Activated naive CD8-positive, alpha-beta T cell (primary cell): Measurements from ENCODE around the gene C1orf122.

ENCODE experiments used
- H3K27ac Mint-ChIP-seq: one replicate; pipeline ENCODE4 v1.8.0; 2021; ENCODE audit warnings: mixed read lengths
- H3K27me3 Mint-ChIP-seq: one replicate; pipeline ENCODE4 v1.8.0; 2021; ENCODE audit warnings: mixed read lengths
- H3K36me3 Mint-ChIP-seq: one replicate; pipeline ENCODE4 v1.8.0; 2021; ENCODE audit warnings: mixed read lengths
- H3K4me1 Mint-ChIP-seq: one replicate; pipeline ENCODE4 v1.8.0; 2021; ENCODE audit warnings: low read depth, mixed read lengths
- H3K4me3 Mint-ChIP-seq: one replicate; pipeline ENCODE4 v1.8.0; 2021; ENCODE audit warnings: mild to moderate bottlenecking, mixed read lengths
- H3K9me3 Mint-ChIP-seq: one replicate; pipeline ENCODE4 v1.8.0; 2021; ENCODE audit warnings: low read depth, mixed read lengths

The C1orf122 gene

GRCh38 chr1:37817481-37817880, 9.9 kb downstream of the C1orf122 start:
- no peaks in the 10 kb centered on the region for H3K36me3 Mint-ChIP-seq

GRCh38 chr1:37821481-37821880, 13.9 kb downstream of the C1orf122 start:
- Mint-ChIP-seq H3K4me3 (no peak overlapping the region), H3K4me1 (peaks cover 16% of the 10 kb centered on the region), H3K27me3 (no peaks in the 10 kb centered on the region), H3K36me3 (peaks cover 5% of the 10 kb centered on the region), H3K9me3 (no peaks in the 10 kb centered on the region), H3K27ac (no peak overlapping the region)

More at GRCh38 chr1:37817481-37817880, 9.9 kb downstream of the C1orf122 start:
- no peaks in the 10 kb centered on the region for H3K4me1 Mint-ChIP-seq
- H3K9me3 Mint-ChIP-seq = no peaks in the 10 kb centered on the region
- H3K4me3 Mint-ChIP-seq = no peak overlapping the region
- no peak overlapping the region for H3K27ac Mint-ChIP-seq
- no peaks in the 10 kb centered on the region for H3K27me3 Mint-ChIP-seq

DNA sequence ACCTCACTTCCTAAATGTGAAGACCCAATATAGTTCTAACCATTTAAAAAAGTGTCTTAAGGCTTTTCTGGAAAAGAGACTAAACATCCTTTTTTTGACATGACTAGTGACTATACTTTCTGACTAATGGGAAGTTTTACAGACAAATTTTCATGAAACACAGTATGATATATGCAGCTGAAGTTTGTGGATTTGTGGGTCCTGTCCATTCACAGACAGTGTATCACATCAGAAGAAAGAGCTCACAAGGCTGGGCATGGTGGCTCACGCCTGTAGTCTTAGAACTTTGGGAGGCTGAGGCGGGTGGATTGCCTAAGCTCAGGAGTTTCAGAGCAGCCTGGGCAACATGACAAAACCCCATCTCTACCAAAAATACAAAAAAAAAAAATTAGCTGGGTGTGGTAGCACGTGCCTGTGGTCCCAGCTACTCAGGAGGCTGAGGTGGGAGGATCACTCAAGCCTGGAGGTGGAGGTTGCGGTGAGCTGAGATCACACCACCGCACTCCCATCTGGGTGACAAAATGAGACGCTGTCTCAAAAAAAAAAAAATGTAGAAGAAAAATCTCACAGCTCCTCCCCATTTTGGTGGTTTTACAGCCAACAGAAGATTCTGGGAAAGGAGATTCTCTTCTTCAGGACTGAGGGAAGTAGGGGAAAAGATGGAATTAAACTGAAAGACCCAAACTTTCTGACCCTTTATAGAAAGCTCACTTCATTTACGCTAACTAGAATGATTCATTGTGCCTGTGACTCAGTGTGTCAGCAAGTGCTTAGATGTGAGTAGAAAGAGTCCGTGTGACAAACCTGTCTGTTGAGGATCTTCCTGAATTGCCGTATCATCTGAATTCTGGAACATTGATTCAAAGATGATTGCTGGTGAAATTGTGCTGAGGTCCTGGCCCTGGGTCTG, 15.6 kb downstream of the C1orf122 start:
- Mint-ChIP-seq H3K27ac (peak overlapping the region; percentile 81), H3K4me3 (no peak overlapping the region), H3K4me1 (peaks cover 16% of the 10 kb centered on the region), H3K36me3 (peaks cover 6% of the 10 kb centered on the region), H3K27me3 (no peaks in the 10 kb centered on the region), H3K9me3 (no peaks in the 10 kb centered on the region)

- no peaks in the 10 kb centered on the region for H3K9me3 Mint-ChIP-seq
- H3K36me3 Mint-ChIP-seq = peaks cover 6% of the 10 kb centered on the region
- peaks cover 16% of the 10 kb centered on the region for H3K4me1 Mint-ChIP-seq
Measured at GRCh38 chr1:37824001-37824400, 16.4 kb downstream of the C1orf122 start.

GRCh38 chr1:37825506-37825905, 17.9 kb downstream of the C1orf122 start:
- peaks cover 16% of the 10 kb centered on the region for H3K4me1 Mint-ChIP-seq
- no peaks in the 10 kb centered on the region for H3K9me3 Mint-ChIP-seq
- peak overlapping the region; percentile 29 for H3K27ac Mint-ChIP-seq
- no peak overlapping the region for H3K4me3 Mint-ChIP-seq
- no peaks in the 10 kb centered on the region for H3K27me3 Mint-ChIP-seq
- peaks cover 6% of the 10 kb centered on the region for H3K36me3 Mint-ChIP-seq

More at GRCh38 chr1:37824001-37824400, 16.4 kb downstream of the C1orf122 start:
- no peak overlapping the region for H3K4me3 Mint-ChIP-seq
- H3K27me3 Mint-ChIP-seq = no peaks in the 10 kb centered on the region
- no peak overlapping the region for H3K27ac Mint-ChIP-seq

GRCh38 chr1:37828410-37829074, 21.0 kb downstream of the C1orf122 start:
- no peaks in the 10 kb centered on the region for H3K27me3 Mint-ChIP-seq
- H3K27ac Mint-ChIP-seq = no peak overlapping the region
- H3K36me3 Mint-ChIP-seq = peaks cover 9% of the 10 kb centered on the region
- H3K4me1 Mint-ChIP-seq = peaks cover 14% of the 10 kb centered on the region
- H3K9me3 Mint-ChIP-seq = no peaks in the 10 kb centered on the region
- H3K4me3 Mint-ChIP-seq = no peak overlapping the region

- H3K4me1 Mint-ChIP-seq = no peaks in the 10 kb centered on the region
- no peaks in the 10 kb centered on the region for H3K9me3 Mint-ChIP-seq
- no peak overlapping the region for H3K27ac Mint-ChIP-seq
- H3K4me3 Mint-ChIP-seq = no peak overlapping the region
- no peaks in the 10 kb centered on the region for H3K27me3 Mint-ChIP-seq
- H3K36me3 Mint-ChIP-seq = peaks cover 10% of the 10 kb centered on the region
Measured at GRCh38 chr1:37831109-37831508, 23.5 kb downstream of the C1orf122 start.

- Mint-ChIP-seq H3K36me3 (peaks cover 10% of the 10 kb centered on the region), H3K27ac (no peak overlapping the region), H3K27me3 (no peaks in the 10 kb centered on the region), H3K9me3 (no peaks in the 10 kb centered on the region), H3K4me3 (no peak overlapping the region), H3K4me1 (no peaks in the 10 kb centered on the region)
Measured at GRCh38 chr1:37831809-37832208, 24.2 kb downstream of the C1orf122 start.

DNA sequence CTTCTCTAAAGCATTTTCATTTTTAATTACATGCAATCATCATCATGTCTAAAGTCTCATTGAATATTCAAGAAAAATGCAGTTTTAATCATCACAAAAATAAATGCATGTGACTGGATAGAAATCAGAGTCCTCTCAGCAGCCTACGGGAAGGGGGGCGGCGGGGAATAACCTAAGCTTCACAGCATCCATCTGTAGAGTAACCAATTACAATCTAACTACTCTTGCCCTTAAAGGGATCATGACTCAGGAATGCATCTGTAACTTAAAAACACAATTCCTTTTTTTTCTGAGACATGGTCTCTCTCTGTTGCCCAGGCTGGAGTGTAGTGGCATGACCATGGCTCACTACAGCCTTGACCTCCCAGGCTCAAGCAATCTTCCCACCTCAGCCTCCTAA, 29.2 kb downstream of the C1orf122 start:
- Mint-ChIP-seq H3K4me3 (no peak overlapping the region), H3K9me3 (no peaks in the 10 kb centered on the region), H3K4me1 (no peaks in the 10 kb centered on the region), H3K27ac (no peak overlapping the region), H3K27me3 (no peaks in the 10 kb centered on the region), H3K36me3 (peaks cover 13% of the 10 kb centered on the region)

GRCh38 chr1:37839676-37840075, 32.1 kb downstream of the C1orf122 start:
- H3K36me3 Mint-ChIP-seq = peaks cover 5% of the 10 kb centered on the region
- H3K27ac Mint-ChIP-seq = no peak overlapping the region
- H3K27me3 Mint-ChIP-seq = no peaks in the 10 kb centered on the region
- no peak overlapping the region for H3K4me3 Mint-ChIP-seq
- no peaks in the 10 kb centered on the region for H3K9me3 Mint-ChIP-seq
- H3K4me1 Mint-ChIP-seq = peaks cover 10% of the 10 kb centered on the region

GRCh38 chr1:37840711-37841110, 33.1 kb downstream of the C1orf122 start:
- Mint-ChIP-seq H3K27ac (no peak overlapping the region), H3K4me3 (no peak overlapping the region), H3K9me3 (no peaks in the 10 kb centered on the region), H3K36me3 (peaks cover 8% of the 10 kb centered on the region), H3K4me1 (peaks cover 15% of the 10 kb centered on the region), H3K27me3 (no peaks in the 10 kb centered on the region)

GRCh38 chr1:37841652-37842051, 34.1 kb downstream of the C1orf122 start:
- no peak overlapping the region for H3K4me3 Mint-ChIP-seq
- no peak overlapping the region for H3K27ac Mint-ChIP-seq
- peaks cover 8% of the 10 kb centered on the region for H3K36me3 Mint-ChIP-seq
- H3K9me3 Mint-ChIP-seq = no peaks in the 10 kb centered on the region
- H3K27me3 Mint-ChIP-seq = no peaks in the 10 kb centered on the region
- H3K4me1 Mint-ChIP-seq = peaks cover 25% of the 10 kb centered on the region

DNA sequence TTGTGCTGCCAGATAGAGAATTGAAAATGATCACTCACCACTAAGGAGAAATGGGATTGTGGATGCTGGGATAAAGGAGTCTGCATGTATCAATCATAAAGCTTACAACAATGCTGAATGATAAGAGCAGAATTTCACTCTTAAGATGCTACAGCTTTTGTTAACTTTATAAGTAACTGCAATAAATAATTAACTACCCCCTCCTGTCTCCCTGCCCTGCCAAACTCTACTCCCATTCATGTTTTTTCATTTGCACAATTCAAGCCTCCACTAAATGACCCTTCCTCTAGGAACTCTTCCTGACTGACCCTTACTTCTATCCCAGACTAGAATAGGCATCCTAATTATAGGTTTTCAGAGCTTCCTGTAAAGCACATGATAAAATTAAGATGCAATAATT, 36.9 kb downstream of the C1orf122 start:
- Mint-ChIP-seq H3K27ac (no peak overlapping the region), H3K9me3 (no peaks in the 10 kb centered on the region), H3K27me3 (no peaks in the 10 kb centered on the region), H3K4me1 (peaks cover 46% of the 10 kb centered on the region), H3K36me3 (peaks cover 12% of the 10 kb centered on the region), H3K4me3 (no peak overlapping the region)

GRCh38 chr1:37845049-37845646, 37.6 kb downstream of the C1orf122 start:
- H3K27ac Mint-ChIP-seq = no peak overlapping the region
- H3K4me3 Mint-ChIP-seq = no peak overlapping the region
- H3K27me3 Mint-ChIP-seq = no peaks in the 10 kb centered on the region
- H3K36me3 Mint-ChIP-seq = peaks cover 12% of the 10 kb centered on the region
- no peaks in the 10 kb centered on the region for H3K9me3 Mint-ChIP-seq
- peaks cover 49% of the 10 kb centered on the region for H3K4me1 Mint-ChIP-seq

DNA sequence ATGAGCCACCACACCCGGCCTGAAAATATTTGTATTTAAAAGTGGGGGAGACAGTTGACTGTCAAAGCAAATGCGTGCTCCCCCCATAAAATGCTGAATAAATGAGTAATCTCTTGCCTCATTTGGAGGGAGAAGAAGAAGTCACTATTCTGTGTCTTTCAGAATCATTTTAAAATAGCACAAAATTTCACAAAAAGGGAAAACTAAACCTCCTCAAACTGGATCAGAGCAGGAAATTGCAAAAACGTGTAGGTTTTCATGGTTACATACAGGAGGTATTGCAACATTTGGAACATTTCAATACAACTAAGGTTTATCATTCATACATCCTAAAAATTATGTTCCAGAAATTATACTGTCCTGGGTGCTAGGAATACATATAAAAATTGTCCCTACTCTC, 38.2 kb downstream of the C1orf122 start:
- Mint-ChIP-seq H3K4me3 (no peak overlapping the region), H3K27me3 (no peaks in the 10 kb centered on the region), H3K27ac (no peak overlapping the region), H3K4me1 (peaks cover 49% of the 10 kb centered on the region), H3K9me3 (no peaks in the 10 kb centered on the region), H3K36me3 (peaks cover 10% of the 10 kb centered on the region)
